NCI-H128 (cell line): Measurements from ENCODE around the gene CNKSR2.

Experiments
- DNase-seq: peaks from one replicate; lab custom pipeline; 2025; ENCODE audit not compliant: unreplicated experiment; lab: John Stamatoyannopoulos, UW

CNKSR2 gene

GRCh38 chrX:21662761-21663160 is 288.5 kb downstream of the CNKSR2 start:
- no peak for DNase-seq

DNA sequence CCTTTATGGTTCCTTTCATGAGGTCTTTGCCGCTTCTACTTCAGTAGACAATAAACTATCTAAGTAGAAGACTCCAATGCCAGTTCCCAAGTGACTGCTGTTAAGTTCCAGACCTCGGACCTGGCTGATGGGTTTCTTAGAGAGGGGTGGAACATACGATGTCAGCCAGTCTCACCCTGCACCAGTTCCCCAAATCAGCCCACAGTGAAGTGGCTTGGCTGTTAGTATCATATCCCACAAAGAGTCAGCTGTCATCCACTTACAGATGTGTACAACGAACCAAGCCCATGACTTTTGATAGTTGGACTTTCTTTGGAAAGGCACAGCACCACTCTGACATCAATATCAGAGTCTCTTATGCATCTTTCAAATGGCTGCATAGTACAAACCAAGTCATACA is 292.0 kb downstream of the CNKSR2 start:
- DNase-seq, result no peak

GRCh38 chrX:21666679-21667078 is 292.5 kb downstream of the CNKSR2 start:
- DNase-seq, result no peak

DNA sequence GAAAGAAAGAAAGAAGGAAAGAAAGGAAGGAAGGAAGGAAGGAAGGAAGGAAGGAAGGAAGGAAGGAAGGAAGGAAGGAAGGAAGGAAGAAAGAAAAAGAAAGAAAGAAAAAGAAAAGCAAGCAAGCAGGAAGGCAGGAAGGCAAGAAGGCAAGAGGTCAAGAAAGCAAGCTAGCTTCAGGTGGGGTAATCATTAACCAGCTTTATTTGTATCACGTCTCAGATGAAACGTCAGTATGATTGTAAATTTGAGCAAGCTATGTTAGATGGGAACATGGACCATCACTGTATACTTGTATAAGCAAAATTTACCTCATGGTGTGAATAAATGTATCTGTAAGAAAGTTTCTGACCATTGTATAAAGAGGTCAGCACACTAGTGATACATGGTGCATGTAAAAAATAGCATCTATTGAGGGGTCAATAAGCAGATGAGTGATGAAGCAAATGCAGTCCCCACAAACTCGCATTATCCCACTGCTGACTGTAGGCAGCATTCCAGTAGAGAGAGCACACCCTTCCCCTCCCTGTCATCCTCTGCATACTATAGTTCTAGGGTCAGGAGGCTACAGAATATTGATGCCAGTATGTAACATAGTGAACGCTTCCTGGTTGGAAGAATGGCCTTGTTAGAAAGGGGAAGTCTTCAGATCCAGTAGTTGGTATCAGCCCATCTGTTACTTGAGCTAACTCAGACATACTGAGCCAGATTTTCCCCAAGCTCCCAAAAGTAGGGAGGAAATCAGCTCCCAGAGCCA is 300.4 kb downstream of the CNKSR2 start:
- no peak for DNase-seq

DNA sequence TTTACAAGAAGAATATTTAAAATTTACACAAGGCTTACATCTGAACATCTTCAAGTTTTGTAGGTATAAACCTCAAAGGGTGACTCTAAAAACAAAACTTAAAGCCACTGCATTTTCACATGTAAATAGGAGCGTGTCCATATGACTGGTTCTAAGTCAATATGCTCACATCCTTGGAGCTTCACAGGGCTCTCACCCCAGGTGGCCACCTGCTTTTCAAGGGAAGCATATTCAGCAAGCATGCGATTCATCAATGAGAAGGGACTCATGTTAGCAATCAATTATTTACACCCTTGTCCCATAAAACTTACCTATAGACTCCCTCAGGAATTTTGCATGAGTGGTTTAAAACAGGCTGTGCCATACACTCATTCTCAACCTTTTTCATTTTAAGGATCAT is 301.7 kb downstream of the CNKSR2 start:
- DNase-seq, result no peak

GRCh38 chrX:21678048-21678612 is 303.9 kb downstream of the CNKSR2 start:
- no peak for DNase-seq

GRCh38 chrX:21683941-21684340 is 309.7 kb downstream of the CNKSR2 start:
- DNase-seq, result no peak

DNA sequence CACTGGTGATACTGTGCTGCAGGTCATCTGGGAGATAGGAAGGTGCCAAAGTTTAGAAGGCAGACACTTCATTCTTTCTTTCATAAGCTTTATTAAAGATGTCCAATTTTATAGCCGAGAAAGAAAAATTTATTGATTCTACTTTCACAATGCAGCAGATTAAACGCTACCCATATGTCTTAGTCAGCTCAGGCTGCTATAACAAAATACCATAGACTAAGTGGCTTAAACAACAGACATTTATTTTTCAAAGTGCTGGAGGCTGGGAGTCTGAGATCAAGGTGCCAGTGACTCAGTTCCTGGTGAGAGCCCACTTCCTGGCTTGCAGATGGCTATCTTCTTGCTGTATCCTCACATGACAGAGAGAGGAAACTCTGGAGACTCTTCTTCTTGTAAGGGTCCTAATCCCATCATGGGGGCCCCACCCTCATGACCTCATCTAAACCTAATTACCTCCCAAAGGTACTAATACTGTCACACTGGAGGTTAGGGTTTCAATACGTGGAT is 317.3 kb downstream of the CNKSR2 start:
- no peak for DNase-seq

DNA sequence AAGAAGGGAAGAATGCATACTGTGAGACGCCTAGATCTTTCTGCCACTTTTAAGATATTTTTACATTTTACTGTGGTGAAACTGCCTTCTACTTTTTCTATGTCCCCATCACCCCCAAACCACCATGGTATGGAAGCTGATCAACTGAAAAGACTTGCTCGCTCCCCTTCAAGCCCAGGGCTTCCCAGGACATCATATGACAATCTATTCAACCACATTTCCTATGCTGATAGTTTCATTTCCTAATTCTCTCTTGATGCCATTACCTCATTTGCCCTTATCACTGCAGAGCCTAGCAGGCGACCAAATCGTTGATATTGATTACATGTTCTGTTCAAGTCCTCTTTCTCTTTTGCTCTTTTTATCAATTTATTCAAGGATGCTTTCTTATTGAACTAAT is 324.1 kb downstream of the CNKSR2 start:
- no peak for DNase-seq

GRCh38 chrX:21699136-21699535 is 324.9 kb downstream of the CNKSR2 start:
- DNase-seq, result no peak

DNA sequence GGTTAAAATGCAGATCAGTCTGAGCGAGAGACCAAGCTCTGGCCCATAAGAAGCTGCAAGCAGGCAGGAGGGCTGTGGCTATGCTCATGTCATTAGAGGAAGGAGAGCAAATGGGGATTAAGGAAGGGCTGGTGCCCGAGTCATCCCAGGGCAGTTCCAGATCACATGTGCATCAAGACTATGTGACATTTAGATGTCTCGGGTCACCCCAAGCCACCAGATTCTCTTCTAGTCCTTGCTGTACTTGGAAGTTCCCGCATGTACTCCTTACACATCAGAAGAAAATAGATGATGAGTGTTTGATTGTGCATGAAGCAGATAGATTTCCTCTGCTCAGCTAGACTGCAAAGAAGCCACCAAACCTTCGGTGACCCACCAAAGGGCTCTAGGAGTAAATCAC is 326.1 kb downstream of the CNKSR2 start:
- DNase-seq, result no peak

DNA sequence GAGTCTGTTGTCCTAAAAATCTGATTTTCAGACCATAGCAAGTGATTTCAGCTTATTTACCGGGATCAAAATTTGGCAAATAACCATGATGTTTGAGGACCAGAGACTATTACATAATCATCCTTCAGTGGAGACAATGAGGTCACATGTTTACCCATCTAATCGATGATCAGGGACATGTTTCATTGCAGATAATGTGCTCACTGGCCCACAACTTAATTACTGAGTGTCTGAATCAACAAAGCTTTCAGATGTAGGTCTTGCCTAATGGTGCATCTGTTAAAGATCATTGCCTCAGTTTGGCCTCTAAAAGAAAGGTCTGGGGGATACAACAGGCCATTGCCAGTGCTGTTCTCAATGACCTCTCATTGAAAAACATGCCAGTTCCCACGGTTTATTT is 326.7 kb downstream of the CNKSR2 start:
- DNase-seq, result no peak

DNA sequence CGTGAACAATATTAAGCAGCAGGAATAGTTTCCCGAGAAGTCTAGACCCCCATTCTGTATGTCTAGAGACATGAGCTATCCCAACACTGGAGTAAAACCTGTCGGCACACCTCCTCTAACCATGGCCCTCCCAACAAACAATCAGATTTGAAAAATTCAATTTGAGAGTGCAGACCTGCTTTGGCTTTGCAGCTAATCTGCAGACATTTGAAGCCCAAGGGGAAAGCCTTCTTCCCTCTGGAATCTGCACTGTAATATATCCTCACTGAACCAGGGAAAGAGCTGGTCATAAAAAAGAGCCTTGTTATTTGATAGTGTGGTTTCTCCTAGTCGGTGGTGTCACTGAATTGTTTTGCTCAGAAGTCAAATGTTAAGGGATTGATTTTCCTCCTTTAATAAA is 328.5 kb downstream of the CNKSR2 start:
- no peak for DNase-seq
